Measurements from ENCODE around the gene MRGPRG. TPM values are rescaled to one million over a fixed set of nuclear protein-coding genes. Genes with fewer than 3 reads are reported as not detected.

The MRGPRG gene
- total and polyA plus RNA-seq, 9 of the 15 experiments (the other 6 are each of a cell fraction or from before 2014, with no cell fraction given), result not detected

- TF ChIP-seq HMBOX1 (IDR thresholded peaks at IDR 0.05) (peak; percentile 65; the same call in 1 of the 2 replicates), BRF1 (IDR thresholded peaks at IDR 0.05; ENCODE audit: borderline replicate concordance, extremely low read depth, insufficient read length) (no peak), BRD9 (IDR thresholded peaks at IDR 0.05; ENCODE audit: low read depth, partially characterized antibody) (peak; percentile 31), SIX5 (IDR thresholded peaks at IDR 0.05; ENCODE audit: borderline replicate concordance in 1 of 2, insufficient read depth in 1 of 2, low read depth in 1 of 2, low read length in 2 of 2) (no peak), JUN (IDR thresholded peaks at IDR 0.05; ENCODE audit: borderline replicate concordance, low read depth, low read length) (peak; percentile 48; the same call in 1 of the 2 replicates), JUN (CRISPR knock-in tag; IDR thresholded peaks at IDR 0.05; ENCODE audit: borderline replicate concordance) (no peak; the same call in 1 of the 2 replicates), ARID3B (CRISPR knock-in tag; IDR thresholded peaks at IDR 0.05; ENCODE audit: borderline replicate concordance) (no peak), ZNF449 (CRISPR knock-in tag; IDR thresholded peaks at IDR 0.05) (no peak), SRF (CRISPR knock-in tag; IDR thresholded peaks at IDR 0.05) (no peak), IRF2 (CRISPR knock-in tag; IDR thresholded peaks at IDR 0.05) (no peak), TEAD4 (IDR thresholded peaks at IDR 0.05; ENCODE audit: low read length) (peak; percentile 90), TEAD4 (CRISPR knock-in tag; IDR thresholded peaks at IDR 0.05; ENCODE audit: borderline replicate concordance) (no peak), ZNF766 (CRISPR knock-in tag; conservative IDR thresholded peaks at IDR 0.05) (no peak), TSHZ1 (CRISPR knock-in tag; IDR thresholded peaks at IDR 0.05) (no peak)
These were observed 49.2 kb downstream of the MRGPRG start (continued) for GRCh38 chr11:3169255-3170043.

All from K562 (cell line).